Naive thymus-derived CD4-positive, alpha-beta T cell (primary cell): ENCODE results near the gene SLC35F6. TPM values are rescaled to one million over a fixed set of nuclear protein-coding genes. Genes with fewer than 3 reads are reported as not detected.

Experiments
- ATAC-seq: fragments of 150-1000 bp; cut with Tn5 transposase; 2 replicates; pipeline ENCODE4 v1.10.0; 2021; ENCODE audit warnings: mild to moderate bottlenecking, moderate library complexity
- CTCF ChIA-PET: fragments of 350-600 bp; sonication (Branson Sonifier 250); formaldehyde crosslinking; loops from one replicate; lab custom pipeline; 2021; ENCODE audit warnings: antibody characterized with exemption; lab: Charles Lee
- POLR2A ChIA-PET: fragments of 350-600 bp; sonication (Branson Sonifier 250); formaldehyde crosslinking; loops from one replicate; lab custom pipeline; 2021; ENCODE audit warnings: antibody characterized with exemption, inconsistent platforms; lab: Charles Lee
- DNase-seq, 9 donors: peaks; one replicate each; pipeline versions ENCODE4 v3.0.0 to v3.0.0-alpha.2; 2020 to 2022; ENCODE audit warnings: mixed read lengths in 1 of 9
- H3K27ac ChIP-seq: one replicate; pipeline ENCODE4 v1.7.0; 2013; ENCODE audit warnings: mild to moderate bottlenecking, low read depth, low read length, moderate library complexity
- H3K27me3 ChIP-seq, 2 donors: one replicate each; pipeline ENCODE4 v1.7.0; 2013; ENCODE audit warnings: low read length in 2 of 2, mild to moderate bottlenecking in 2 of 2, moderate library complexity in 2 of 2; ENCODE audit not compliant: control insufficient read depth in 2 of 2, insufficient read depth in 2 of 2
- H3K36me3 ChIP-seq, 3 experiments: 1 replicate in 2 of 3; 2 replicates in 1 of 3; pipeline ENCODE4 v1.7.0; 2013; ENCODE audit warnings: low read length in 3 of 3, mild to moderate bottlenecking in 3 of 3, moderate library complexity in 1 of 3; ENCODE audit not compliant: insufficient read depth in 3 of 3, control insufficient read depth in 2 of 3
- H3K4me1 ChIP-seq, 2 donors: one replicate each; pipeline ENCODE4 v1.7.0; 2013; ENCODE audit warnings: low read length in 2 of 2, mild to moderate bottlenecking in 2 of 2, moderate library complexity in 1 of 2; ENCODE audit not compliant: control insufficient read depth in 2 of 2, insufficient read depth in 2 of 2
- H3K4me3 ChIP-seq: 2 replicates; pipeline ENCODE4 v1.7.0; 2013; ENCODE audit warnings: mild to moderate bottlenecking, low read length
- H3K9me3 ChIP-seq, 3 experiments: 1 replicate in 2 of 3; 2 replicates in 1 of 3; pipeline ENCODE4 v1.7.0; 2013; ENCODE audit warnings: low read length in 3 of 3; ENCODE audit not compliant: control insufficient read depth in 2 of 3
- H3K27ac Mint-ChIP-seq, 9 donors: one replicate each; pipeline ENCODE4 v1.8.0; 2020 to 2022; ENCODE audit warnings: mixed read lengths in 9 of 9, mild to moderate bottlenecking in 8 of 9, moderate library complexity in 5 of 9, inconsistent platforms in 2 of 9
- H3K27me3 Mint-ChIP-seq, 5 donors: one replicate each; pipeline ENCODE4 v1.8.0; 2021 to 2022; ENCODE audit warnings: mixed read lengths in 5 of 5, mild to moderate bottlenecking in 1 of 5
- H3K36me3 Mint-ChIP-seq, 5 donors: one replicate each; pipeline ENCODE4 v1.8.0; 2020 to 2022; ENCODE audit warnings: mixed read lengths in 5 of 5, mild to moderate bottlenecking in 3 of 5, inconsistent platforms in 1 of 5
- H3K4me1 Mint-ChIP-seq, 7 donors: one replicate each; pipeline ENCODE4 v1.8.0; 2020 to 2022; ENCODE audit warnings: mixed read lengths in 7 of 7, mild to moderate bottlenecking in 3 of 7, inconsistent platforms in 1 of 7
- H3K4me3 Mint-ChIP-seq, 10 donors: one replicate each; pipeline ENCODE4 v1.8.0; 2020 to 2022; ENCODE audit warnings: mild to moderate bottlenecking in 10 of 10, mixed read lengths in 10 of 10, moderate library complexity in 6 of 10, inconsistent platforms in 2 of 10
- H3K9me3 Mint-ChIP-seq, 11 donors: one replicate each; pipeline ENCODE4 v1.8.0; 2020 to 2022; ENCODE audit warnings: mixed read lengths in 11 of 11, mild to moderate bottlenecking in 4 of 11, inconsistent platforms in 1 of 11, moderate library complexity in 1 of 11
- intact Hi-C, 2 donors: fragments of 100-400 bp; cut with micrococcal nuclease; formaldehyde crosslinking; loops; one replicate each; pipeline ENCODE4 v1.15.1; 2023
- polyA plus RNA-seq, 2 donors: library from polyadenylated mRNA; unstranded; fragments of 300-500 nt; fragmentation: Illumina TruSeq; gene quantifications; one replicate each; pipeline ENCODE4 v1.2.3, GENCODE V29; 2021
- total RNA-seq, 6 experiments: library from RNA in 5 of 6; stranded (reverse) in 5 of 6; gene quantifications; 1 replicate in 5 of 6; 2 replicates in 1 of 6; pipeline ENCODE4 v1.2.3 and lab custom pipeline; 2021 to 2026

SLC35F6 gene
- total and polyA plus RNA-seq, 7 experiments from 2014 or later, result 4.7 to 22.5 (median 19.1) TPM

- Mint-ChIP-seq H3K27me3 (peaks cover 0 to 2% (median 0%) of the 10 kb centered on the region in 5 donors), H3K27ac (no peak overlapping the region), H3K4me1 (no peaks in the 10 kb centered on the region), H3K36me3 (no peaks in the 10 kb centered on the region), H3K9me3 (peaks cover 0 to 3% (median 0%) of the 10 kb centered on the region in 11 donors), H3K4me3 (no peak overlapping the region)
- no peak overlapping the region for H3K4me3 ChIP-seq
- POLR2A ChIA-PET, result interaction anchor here (0.6 kb wide), 1 partner anchor 79 kb away, joined by 5 read pairs; no protein-coding TSS in a partner anchor
- H3K4me1 ChIP-seq, result no peaks in the 10 kb centered on the region
- H3K36me3 ChIP-seq, result no peaks in the 10 kb centered on the region
- no peak for ATAC-seq
- CTCF ChIA-PET, result no interaction called here
- no peak for DNase-seq
- no peaks in the 10 kb centered on the region for H3K9me3 ChIP-seq
- H3K27ac ChIP-seq, result no peak overlapping the region
- H3K27me3 ChIP-seq, result no peaks in the 10 kb centered on the region
- intact Hi-C loops, result no loop called here
Measured at GRCh38 chr2:26720322-26721114, 43.6 kb upstream of the SLC35F6 start.

GRCh38 chr2:26721115-26722032, 42.7 kb upstream of the SLC35F6 start:
- H3K4me3 Mint-ChIP-seq, result no peak overlapping the region
- no peaks in the 10 kb centered on the region for H3K36me3 ChIP-seq
- no peaks in the 10 kb centered on the region for H3K4me1 ChIP-seq
- H3K4me1 Mint-ChIP-seq, result no peaks in the 10 kb centered on the region
- H3K36me3 Mint-ChIP-seq, result no peaks in the 10 kb centered on the region
- H3K4me3 ChIP-seq, result no peak overlapping the region
- ChIA-PET POLR2A (no interaction called here), CTCF (no interaction called here)
- H3K9me3 Mint-ChIP-seq, result peaks cover 0 to 3% (median 0%) of the 10 kb centered on the region in 11 donors
- intact Hi-C loops, result no loop called here
- H3K27ac ChIP-seq, result no peak overlapping the region
- no peak for DNase-seq
- no peaks in the 10 kb centered on the region for H3K27me3 ChIP-seq
- no peak overlapping the region for H3K27ac Mint-ChIP-seq
- H3K27me3 Mint-ChIP-seq, result peaks cover 0 to 2% (median 0%) of the 10 kb centered on the region in 5 donors
- no peaks in the 10 kb centered on the region for H3K9me3 ChIP-seq
- no peak for ATAC-seq

GRCh38 chr2:26722328-26722727, 41.8 kb upstream of the SLC35F6 start:
- H3K9me3 Mint-ChIP-seq, result peaks cover 0 to 3% (median 0%) of the 10 kb centered on the region in 11 donors
- no peaks in the 10 kb centered on the region for H3K4me1 Mint-ChIP-seq
- H3K27me3 Mint-ChIP-seq, result peaks cover 0 to 3% (median 2%) of the 10 kb centered on the region in 5 donors
- ATAC-seq, result no peak
- H3K36me3 Mint-ChIP-seq, result no peaks in the 10 kb centered on the region
- H3K4me3 Mint-ChIP-seq, result no peak overlapping the region
- H3K27ac ChIP-seq, result no peak overlapping the region
- no peak overlapping the region for H3K4me3 ChIP-seq
- no peaks in the 10 kb centered on the region for H3K4me1 ChIP-seq
- intact Hi-C loops, result no loop called here
- no peaks in the 10 kb centered on the region for H3K27me3 ChIP-seq
- ChIA-PET CTCF (no interaction called here), POLR2A (no interaction called here)
- DNase-seq, result no peak
- no peaks in the 10 kb centered on the region for H3K36me3 ChIP-seq
- H3K9me3 ChIP-seq, result no peaks in the 10 kb centered on the region
- no peak overlapping the region for H3K27ac Mint-ChIP-seq

GRCh38 chr2:26722911-26723310, 41.2 kb upstream of the SLC35F6 start:
- no peaks in the 10 kb centered on the region for H3K36me3 Mint-ChIP-seq
- no peaks in the 10 kb centered on the region for H3K9me3 ChIP-seq
- no peaks in the 10 kb centered on the region for H3K36me3 ChIP-seq
- H3K4me1 Mint-ChIP-seq, result no peaks in the 10 kb centered on the region
- H3K9me3 Mint-ChIP-seq, result peaks cover 0 to 3% (median 0%) of the 10 kb centered on the region in 11 donors
- no peaks in the 10 kb centered on the region for H3K27me3 ChIP-seq
- H3K27me3 Mint-ChIP-seq, result peaks cover 0 to 4% (median 2%) of the 10 kb centered on the region in 5 donors
- DNase-seq, result no peak
- H3K4me3 ChIP-seq, result no peak overlapping the region
- H3K27ac ChIP-seq, result no peak overlapping the region
- CTCF ChIA-PET, result no interaction called here
- no peak for ATAC-seq
- intact Hi-C loops, result no loop called here
- POLR2A ChIA-PET, result no interaction called here
- no peak overlapping the region for H3K27ac Mint-ChIP-seq
- H3K4me3 Mint-ChIP-seq, result no peak overlapping the region
- H3K4me1 ChIP-seq, result no peaks in the 10 kb centered on the region

- no peak for ATAC-seq
- H3K36me3 ChIP-seq, result no peaks in the 10 kb centered on the region
- no peaks in the 10 kb centered on the region for H3K36me3 Mint-ChIP-seq
- no peak for DNase-seq
- H3K9me3 ChIP-seq, result no peaks in the 10 kb centered on the region
- no peak overlapping the region for H3K27ac Mint-ChIP-seq
- no peak overlapping the region for H3K27ac ChIP-seq
- no peaks in the 10 kb centered on the region for H3K4me1 ChIP-seq
- ChIA-PET CTCF (no interaction called here), POLR2A (no interaction called here)
- H3K4me3 ChIP-seq, result no peak overlapping the region
- intact Hi-C loops, result no loop called here
- H3K4me3 Mint-ChIP-seq, result no peak overlapping the region
- H3K4me1 Mint-ChIP-seq, result no peaks in the 10 kb centered on the region
- H3K27me3 Mint-ChIP-seq, result peaks cover 0 to 4% (median 0%) of the 10 kb centered on the region in 5 donors
- H3K9me3 Mint-ChIP-seq, result no peaks in the 10 kb centered on the region
- no peaks in the 10 kb centered on the region for H3K27me3 ChIP-seq
Measured at GRCh38 chr2:26723475-26723874, 40.6 kb upstream of the SLC35F6 start.

GRCh38 chr2:26723991-26724750, 39.9 kb upstream of the SLC35F6 start:
- Histone ChIP-seq H3K4me1 (no peaks in the 10 kb centered on the region), H3K9me3 (no peaks in the 10 kb centered on the region), H3K36me3 (no peaks in the 10 kb centered on the region), H3K27me3 (no peaks in the 10 kb centered on the region), H3K4me3 (no peak overlapping the region), H3K27ac (no peak overlapping the region)
- Mint-ChIP-seq H3K9me3 (no peaks in the 10 kb centered on the region), H3K27ac (no peak overlapping the region), H3K4me3 (no peak overlapping the region), H3K27me3 (peaks cover 0 to 7% (median 0%) of the 10 kb centered on the region in 5 donors), H3K4me1 (no peaks in the 10 kb centered on the region), H3K36me3 (no peaks in the 10 kb centered on the region)
- CTCF ChIA-PET, result no interaction called here
- intact Hi-C loops, result no loop called here
- DNase-seq (no peak), ATAC-seq (no peak)
- POLR2A ChIA-PET, result no interaction called here
